ENCODE results near the gene HPRT1.

HPRT1 gene

GRCh38 chrX:134541906-134542305 is 81.9 kb downstream of the HPRT1 start:
- H3K36me3 ChIP-seq (ENCODE audit: insufficient read depth, low read length), result no peaks in the 10 kb centered on the region
- H2AFZ ChIP-seq (ENCODE audit: low read length), result no peak overlapping the region
- H3K9ac ChIP-seq (ENCODE audit: low read depth, low read length, poor library complexity, severe bottlenecking), result no peak overlapping the region
- peaks cover 6% of the 10 kb centered on the region for H3K79me2 ChIP-seq (ENCODE audit: insufficient read depth, low read length)
- H3K9me3 ChIP-seq (ENCODE audit: insufficient read depth, low read depth, low read length), result no peaks in the 10 kb centered on the region
- no peaks in the 10 kb centered on the region for H3F3A ChIP-seq (ENCODE audit: low read depth)
- TF ChIP-seq CTCF (conservative IDR thresholded peaks at IDR 0.05; ENCODE audit: low read length) (no peak), EZH2phosphoT487 (IDR thresholded peaks at IDR 0.05; ENCODE audit: borderline replicate concordance) (no peak)
- H3K9me2 ChIP-seq (replicated peaks; ENCODE audit: low read depth, low read length), result no peaks in the 10 kb centered on the region
- peaks cover 18% of the 10 kb centered on the region for H3K4me1 ChIP-seq (ENCODE audit: insufficient read depth, low read length, poor library complexity, severe bottlenecking)
- no peak overlapping the region for H3K4me3 ChIP-seq (ENCODE audit: low read length, poor library complexity, severe bottlenecking)
- H3K27me3 ChIP-seq (ENCODE audit: insufficient read depth, low read length, poor library complexity, severe bottlenecking), result no peaks in the 10 kb centered on the region
- H4K20me1 ChIP-seq (ENCODE audit: insufficient read depth, low read length, poor library complexity, severe bottlenecking), result no peaks in the 10 kb centered on the region
- peak overlapping the region; percentile 68 for H3K4me2 ChIP-seq (ENCODE audit: low read depth, low read length, poor library complexity, severe bottlenecking)

DNA sequence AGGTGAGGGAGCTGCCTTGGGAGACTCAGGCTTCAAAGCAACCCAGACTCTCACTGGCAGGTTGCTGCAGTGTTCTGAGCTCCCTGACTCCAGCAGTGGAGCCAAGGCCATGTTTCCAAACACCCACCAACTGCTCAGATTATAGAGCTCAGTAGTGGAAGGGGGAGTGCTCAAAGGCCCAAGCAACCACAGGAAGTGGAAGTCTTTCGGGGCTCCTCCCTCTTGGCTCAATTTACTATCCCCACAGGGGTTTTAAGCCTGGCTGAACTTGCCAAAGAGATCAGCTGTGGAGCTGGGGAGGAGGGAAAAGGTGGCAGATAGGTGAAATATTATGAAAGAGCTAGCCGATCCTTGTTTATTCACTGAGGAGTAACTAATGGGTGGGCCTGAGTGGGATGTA is 82.5 kb downstream of the HPRT1 start:
- Histone ChIP-seq H3K4me3 (ENCODE audit: low read length, poor library complexity, severe bottlenecking) (peak overlapping the region; percentile 33), H3K9me3 (ENCODE audit: insufficient read depth, low read depth, low read length) (no peaks in the 10 kb centered on the region), H3K4me1 (ENCODE audit: insufficient read depth, low read length, poor library complexity, severe bottlenecking) (peaks cover 21% of the 10 kb centered on the region), H3K36me3 (ENCODE audit: insufficient read depth, low read length) (no peaks in the 10 kb centered on the region), H3K9ac (ENCODE audit: low read depth, low read length, poor library complexity, severe bottlenecking) (no peak overlapping the region), H3F3A (ENCODE audit: low read depth) (no peaks in the 10 kb centered on the region), H3K4me2 (ENCODE audit: low read depth, low read length, poor library complexity, severe bottlenecking) (peak overlapping the region; percentile 68), H3K79me2 (ENCODE audit: insufficient read depth, low read length) (peaks cover 11% of the 10 kb centered on the region), H2AFZ (ENCODE audit: low read length) (no peak overlapping the region), H4K20me1 (ENCODE audit: insufficient read depth, low read length, poor library complexity, severe bottlenecking) (no peaks in the 10 kb centered on the region), H3K9me2 (replicated peaks; ENCODE audit: low read depth, low read length) (no peaks in the 10 kb centered on the region), H3K27me3 (ENCODE audit: insufficient read depth, low read length, poor library complexity, severe bottlenecking) (no peaks in the 10 kb centered on the region)
- TF ChIP-seq EZH2phosphoT487 (IDR thresholded peaks at IDR 0.05; ENCODE audit: borderline replicate concordance), result no peak
- no peak for TF ChIP-seq CTCF (conservative IDR thresholded peaks at IDR 0.05; ENCODE audit: low read length)

DNA sequence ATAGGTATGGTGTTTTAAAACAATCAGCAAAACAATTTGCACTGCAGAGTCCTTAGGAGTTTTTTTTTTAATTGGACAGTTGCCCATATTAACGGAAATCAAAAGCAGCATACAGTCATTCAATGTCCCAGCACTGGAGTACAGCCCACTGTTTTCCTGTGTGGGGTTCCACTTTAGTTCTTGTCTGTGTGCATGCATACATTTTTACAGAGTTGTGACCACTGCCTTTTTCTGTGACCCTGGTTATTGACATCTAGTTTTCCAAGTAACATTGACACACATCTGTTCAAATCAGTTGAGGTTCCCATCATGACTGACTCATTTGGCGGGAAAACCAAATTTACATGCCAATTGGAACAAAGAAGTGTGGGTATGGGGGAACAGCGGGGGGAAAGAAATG is 83.3 kb downstream of the HPRT1 start:
- H3K36me3 ChIP-seq (ENCODE audit: insufficient read depth, low read length), result no peaks in the 10 kb centered on the region
- H3K4me3 ChIP-seq (ENCODE audit: low read length, poor library complexity, severe bottlenecking), result peak overlapping the region; percentile 33
- no peaks in the 10 kb centered on the region for H3K9me3 ChIP-seq (ENCODE audit: insufficient read depth, low read depth, low read length)
- no peak overlapping the region for H2AFZ ChIP-seq (ENCODE audit: low read length)
- H3K4me2 ChIP-seq (ENCODE audit: low read depth, low read length, poor library complexity, severe bottlenecking), result peak overlapping the region; percentile 68
- H3F3A ChIP-seq (ENCODE audit: low read depth), result no peaks in the 10 kb centered on the region
- TF ChIP-seq CTCF (conservative IDR thresholded peaks at IDR 0.05; ENCODE audit: low read length) (no peak), EZH2phosphoT487 (IDR thresholded peaks at IDR 0.05; ENCODE audit: borderline replicate concordance) (no peak)
- H3K9me2 ChIP-seq (replicated peaks; ENCODE audit: low read depth, low read length), result no peaks in the 10 kb centered on the region
- H3K9ac ChIP-seq (ENCODE audit: low read depth, low read length, poor library complexity, severe bottlenecking), result no peak overlapping the region
- H3K4me1 ChIP-seq (ENCODE audit: insufficient read depth, low read length, poor library complexity, severe bottlenecking), result peaks cover 24% of the 10 kb centered on the region
- no peaks in the 10 kb centered on the region for H3K27me3 ChIP-seq (ENCODE audit: insufficient read depth, low read length, poor library complexity, severe bottlenecking)
- H4K20me1 ChIP-seq (ENCODE audit: insufficient read depth, low read length, poor library complexity, severe bottlenecking), result no peaks in the 10 kb centered on the region
- H3K79me2 ChIP-seq (ENCODE audit: insufficient read depth, low read length), result peaks cover 19% of the 10 kb centered on the region
